Suprapubic skin (tissue), 4 donors: Measurements from ENCODE around the gene PDE7B. TPM values are rescaled to one million over a fixed set of nuclear protein-coding genes. Genes with fewer than 3 reads are reported as not detected.

ENCODE experiments used
- DNase-seq, 2 donors: peaks; one replicate each; pipeline ENCODE4 v3.0.0-alpha.2; 2019; ENCODE audit warnings: low spot score in 2 of 2
- H3K27ac ChIP-seq: fragments of 200-600 bp; sonication (generic); one replicate; pipeline ENCODE4 v1.5.1; 2019
- H3K27me3 ChIP-seq: fragments of 200-600 bp; sonication (generic); one replicate; pipeline ENCODE4 v1.5.1; 2019
- H3K36me3 ChIP-seq: fragments of 200-600 bp; sonication (generic); one replicate; pipeline ENCODE4 v1.5.1; 2019
- H3K4me1 ChIP-seq: fragments of 200-600 bp; sonication (generic); one replicate; pipeline ENCODE4 v1.5.1; 2019
- H3K4me3 ChIP-seq: fragments of 200-600 bp; sonication (generic); one replicate; pipeline ENCODE4 v1.5.1; 2019; ENCODE audit warnings: mild to moderate bottlenecking
- H3K9me3 ChIP-seq: fragments of 200-600 bp; sonication (generic); one replicate; pipeline ENCODE4 v1.5.1; 2019
- EP300 ChIP-seq: sonication (generic); formaldehyde crosslinking; IDR thresholded peaks from one replicate; pipeline ENCODE4 v1.6.1; 2017; ENCODE audit warnings: antibody characterized with exemption
- POLR2A ChIP-seq, 2 donors: fragments of 450-650 bp; IDR thresholded peaks; one replicate each; pipeline ENCODE4 v1.6.1; 2017; ENCODE audit warnings: antibody characterized with exemption in 2 of 2, mild to moderate bottlenecking in 2 of 2, moderate library complexity in 2 of 2
- POLR2AphosphoS5 ChIP-seq, 3 donors: sonication (generic); formaldehyde crosslinking; IDR thresholded peaks; one replicate each; pipeline ENCODE4 v1.6.1; 2017; ENCODE audit warnings: antibody characterized with exemption in 3 of 3
- WGBS: methylation state at CpG from one replicate; pipeline ENCODE4 v1.1.5; 2018; 5-methylcytosine and 5-hydroxymethylcytosine counted together
- total RNA-seq, 4 donors: library from RNA; depleted of rRNA; stranded (reverse); fragments of >200 nt; gene quantifications; one replicate each; pipeline ENCODE4 v1.1.0, GENCODE V29; 2016
- TF ChIP-seq, protein P1 (sequence below), 2 donors: fragments of 200-600 bp in 1 of 2; fragments of 450-650 bp in 1 of 2; sonication (generic) in 1 of 2; IDR thresholded peaks; one replicate each; pipeline ENCODE4 v1.5.1; 2016 to 2019; ENCODE audit warnings: antibody characterized with exemption in 2 of 2, mild to moderate bottlenecking in 1 of 2, moderate library complexity in 1 of 2

Gene PDE7B
- total RNA-seq, 4 donors from 2014 or later, result 0.26 to 1.2 (median 0.62) TPM

DNA sequence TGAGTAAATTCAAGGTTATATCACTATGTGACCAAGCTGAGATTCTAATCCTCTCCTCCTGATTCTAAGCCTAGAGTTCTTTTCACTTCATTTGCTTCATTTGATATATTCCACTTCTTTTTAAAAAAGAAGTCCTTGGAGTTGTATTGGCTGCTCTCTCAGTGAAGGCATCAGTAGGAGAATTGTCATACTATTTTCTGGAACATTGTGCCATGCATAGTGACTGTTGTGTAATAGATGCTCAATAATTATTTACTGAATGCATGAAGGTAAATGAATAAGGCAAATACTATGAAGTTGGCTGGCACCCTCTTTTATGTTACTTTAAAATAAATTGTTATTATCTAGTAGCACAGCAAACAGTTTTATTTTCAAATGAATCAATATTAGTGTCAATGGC lies 209.3 kb downstream of the PDE7B start:
- no peak overlapping the region for H3K4me3 ChIP-seq
- no peak for DNase-seq
- TF ChIP-seq POLR2A (IDR thresholded peaks at IDR 0.05), result no peak
- no peak for TF ChIP-seq POLR2AphosphoS5 (IDR thresholded peaks at IDR 0.05)
- TF ChIP-seq EP300, result no peak
- TF ChIP-seq, protein P1, sequence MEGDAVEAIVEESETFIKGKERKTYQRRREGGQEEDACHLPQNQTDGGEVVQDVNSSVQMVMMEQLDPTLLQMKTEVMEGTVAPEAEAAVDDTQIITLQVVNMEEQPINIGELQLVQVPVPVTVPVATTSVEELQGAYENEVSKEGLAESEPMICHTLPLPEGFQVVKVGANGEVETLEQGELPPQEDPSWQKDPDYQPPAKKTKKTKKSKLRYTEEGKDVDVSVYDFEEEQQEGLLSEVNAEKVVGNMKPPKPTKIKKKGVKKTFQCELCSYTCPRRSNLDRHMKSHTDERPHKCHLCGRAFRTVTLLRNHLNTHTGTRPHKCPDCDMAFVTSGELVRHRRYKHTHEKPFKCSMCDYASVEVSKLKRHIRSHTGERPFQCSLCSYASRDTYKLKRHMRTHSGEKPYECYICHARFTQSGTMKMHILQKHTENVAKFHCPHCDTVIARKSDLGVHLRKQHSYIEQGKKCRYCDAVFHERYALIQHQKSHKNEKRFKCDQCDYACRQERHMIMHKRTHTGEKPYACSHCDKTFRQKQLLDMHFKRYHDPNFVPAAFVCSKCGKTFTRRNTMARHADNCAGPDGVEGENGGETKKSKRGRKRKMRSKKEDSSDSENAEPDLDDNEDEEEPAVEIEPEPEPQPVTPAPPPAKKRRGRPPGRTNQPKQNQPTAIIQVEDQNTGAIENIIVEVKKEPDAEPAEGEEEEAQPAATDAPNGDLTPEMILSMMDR (IDR thresholded peaks at IDR 0.05), result no peak

DNA sequence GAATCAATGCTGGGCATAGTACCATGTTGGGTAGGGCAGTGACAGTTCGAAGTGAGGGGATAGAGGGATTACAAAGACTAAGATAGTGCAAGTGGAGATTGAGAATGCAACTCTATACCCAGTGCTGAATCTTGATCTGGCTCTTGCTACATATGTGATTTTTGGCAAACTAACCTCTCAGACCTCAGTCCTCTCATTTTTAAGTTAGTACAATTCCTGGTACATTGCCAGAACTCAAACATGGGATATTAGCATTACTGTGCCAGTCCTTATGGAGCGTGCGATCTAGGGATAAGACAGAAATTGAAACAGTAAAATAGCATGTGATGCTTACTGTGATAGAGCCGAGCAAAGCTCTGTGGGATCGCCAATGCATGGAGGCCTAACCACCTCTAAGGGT lies 210.2 kb downstream of the PDE7B start:
- no peak overlapping the region for H3K27ac ChIP-seq
- H3K9me3 ChIP-seq, result no peaks in the 10 kb centered on the region
- no peak overlapping the region for H3K4me3 ChIP-seq
- H3K4me1 ChIP-seq, result peaks cover 8% of the 10 kb centered on the region
- WGBS, result 95% methylated on average over 5 of the region's 5 CpGs
- TF ChIP-seq EP300 (no peak), POLR2AphosphoS5 (IDR thresholded peaks at IDR 0.05) (no peak), POLR2A (IDR thresholded peaks at IDR 0.05) (no peak)
- TF ChIP-seq, protein P1 (IDR thresholded peaks at IDR 0.05), result no peak
- no peak for DNase-seq
- no peaks in the 10 kb centered on the region for H3K27me3 ChIP-seq
- no peaks in the 10 kb centered on the region for H3K36me3 ChIP-seq

More for the DNA sequence above, 209.3 kb downstream of the PDE7B start:
- Histone ChIP-seq H3K4me1 (peaks cover 8% of the 10 kb centered on the region), H3K27me3 (no peaks in the 10 kb centered on the region), H3K27ac (no peak overlapping the region), H3K9me3 (no peaks in the 10 kb centered on the region), H3K36me3 (no peaks in the 10 kb centered on the region)

DNA sequence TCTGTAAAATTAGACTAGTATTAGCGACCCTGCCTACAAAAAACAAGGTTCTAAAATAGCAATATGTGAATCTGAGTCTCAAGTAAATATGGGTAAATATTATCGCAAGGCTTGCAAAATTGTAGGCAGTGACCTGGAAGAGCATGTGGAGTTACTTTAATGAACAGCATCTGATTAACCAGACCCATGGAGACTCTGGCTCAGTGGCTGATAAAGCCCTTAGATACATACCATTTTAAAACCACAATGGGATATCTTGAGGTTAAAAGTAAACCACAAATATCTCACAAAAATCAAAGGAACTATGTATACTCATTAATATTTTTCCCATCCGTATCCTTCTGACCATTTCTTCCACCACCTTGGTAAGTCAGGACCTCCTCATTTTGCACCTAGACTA lies 211.6 kb downstream of the PDE7B start:
- Histone ChIP-seq H3K27ac (no peak overlapping the region), H3K4me1 (peaks cover 8% of the 10 kb centered on the region), H3K4me3 (no peak overlapping the region), H3K9me3 (no peaks in the 10 kb centered on the region), H3K36me3 (no peaks in the 10 kb centered on the region), H3K27me3 (no peaks in the 10 kb centered on the region)
- 87% methylated on average over 3 of the region's 3 CpGs for WGBS
- no peak for DNase-seq
- TF ChIP-seq EP300 (no peak), POLR2A (IDR thresholded peaks at IDR 0.05) (no peak), POLR2AphosphoS5 (IDR thresholded peaks at IDR 0.05) (no peak)

DNA sequence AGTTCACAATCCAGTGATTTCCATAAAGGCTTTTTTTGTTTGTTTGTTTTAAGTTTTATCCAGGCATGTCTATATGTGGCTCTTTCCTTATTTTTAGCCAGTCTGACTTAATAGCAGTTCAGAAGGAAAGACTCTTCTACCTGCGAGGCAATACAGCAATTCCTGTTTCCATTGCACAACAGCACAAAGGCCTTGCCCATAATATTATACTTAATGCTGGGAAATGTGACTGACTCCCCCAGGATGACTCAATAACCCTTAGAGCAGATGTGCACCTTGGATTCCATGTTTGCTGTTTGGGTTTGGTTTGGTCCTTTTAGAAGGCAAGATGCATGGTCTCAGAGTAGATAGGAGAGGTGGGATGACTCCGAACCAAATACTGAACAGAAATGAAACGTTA lies 214.5 kb downstream of the PDE7B start:
- no peaks in the 10 kb centered on the region for H3K36me3 ChIP-seq
- no peak for DNase-seq
- no peaks in the 10 kb centered on the region for H3K9me3 ChIP-seq
- no peak overlapping the region for H3K4me3 ChIP-seq
- peaks cover 4% of the 10 kb centered on the region for H3K4me1 ChIP-seq
- no peak overlapping the region for H3K27ac ChIP-seq
- H3K27me3 ChIP-seq, result no peaks in the 10 kb centered on the region
- TF ChIP-seq POLR2A (IDR thresholded peaks at IDR 0.05) (no peak), POLR2AphosphoS5 (IDR thresholded peaks at IDR 0.05) (no peak), EP300 (no peak)
- TF ChIP-seq, protein P1 (IDR thresholded peaks at IDR 0.05), result no peak
- 72% methylated on average over 3 of the region's 3 CpGs for WGBS

DNA sequence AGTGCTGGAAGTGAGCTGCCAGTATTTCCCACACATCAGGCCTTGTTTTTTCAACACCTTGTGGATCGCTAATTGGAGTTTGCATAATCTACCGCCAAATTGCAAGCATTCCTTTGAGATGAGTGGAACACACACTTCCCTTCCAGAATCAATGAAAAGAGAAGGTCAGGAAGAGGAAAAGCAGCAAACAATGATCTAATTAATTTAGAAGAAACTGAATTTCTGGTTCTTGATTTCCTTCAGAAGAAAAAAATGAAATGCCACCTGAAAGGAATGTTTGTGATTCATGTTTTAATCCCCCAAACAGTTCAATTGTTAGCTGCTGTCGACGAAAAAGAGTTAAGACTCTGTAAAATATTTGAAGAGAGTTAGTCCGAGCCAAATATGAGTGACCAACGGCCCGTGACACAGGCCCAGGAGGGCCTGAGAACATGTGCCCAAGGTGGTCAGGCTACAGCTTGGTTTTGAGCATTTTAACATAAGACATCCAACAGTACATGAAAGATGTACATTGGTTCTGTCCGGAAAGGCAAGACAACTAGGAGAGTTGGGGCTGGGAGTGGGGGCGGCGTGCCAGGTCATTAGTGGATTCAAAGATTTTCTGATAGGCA lies 216.3 kb downstream of the PDE7B start:
- Histone ChIP-seq H3K27ac (no peak overlapping the region), H3K27me3 (no peaks in the 10 kb centered on the region), H3K4me3 (no peak overlapping the region), H3K4me1 (peaks cover 4% of the 10 kb centered on the region), H3K9me3 (no peaks in the 10 kb centered on the region), H3K36me3 (no peaks in the 10 kb centered on the region)
- WGBS, result 74% methylated on average over 10 of the region's 10 CpGs
- DNase-seq, result no peak
- TF ChIP-seq, protein P1 (IDR thresholded peaks at IDR 0.05), result no peak
- TF ChIP-seq EP300, result no peak
- TF ChIP-seq POLR2AphosphoS5 (IDR thresholded peaks at IDR 0.05), result no peak
- no peak for TF ChIP-seq POLR2A (IDR thresholded peaks at IDR 0.05)

DNA sequence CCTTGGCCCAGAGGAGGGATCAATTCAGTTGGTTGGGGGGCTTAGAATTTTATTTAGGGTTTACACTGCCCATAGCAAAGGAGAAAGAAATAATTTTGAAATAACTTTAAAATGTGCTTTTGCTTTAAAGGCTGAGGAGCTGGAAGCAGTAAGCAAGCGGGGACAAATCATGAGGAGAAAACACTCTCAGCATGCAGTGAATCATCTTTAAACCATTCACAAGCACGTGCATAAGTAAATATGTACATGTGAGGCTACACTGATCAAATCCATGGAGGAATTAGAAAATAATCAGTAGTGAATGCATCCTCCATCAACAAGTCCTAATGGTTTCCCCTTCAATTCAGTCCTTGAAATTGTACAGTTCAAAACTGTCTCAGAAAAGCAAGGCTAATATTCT lies 217.6 kb downstream of the PDE7B start:
- no peak overlapping the region for H3K4me3 ChIP-seq
- H3K27ac ChIP-seq, result no peak overlapping the region
- no peaks in the 10 kb centered on the region for H3K9me3 ChIP-seq
- TF ChIP-seq, protein P1 (IDR thresholded peaks at IDR 0.05), result no peak
- TF ChIP-seq POLR2A (IDR thresholded peaks at IDR 0.05), result no peak
- TF ChIP-seq EP300, result no peak
- no peak for TF ChIP-seq POLR2AphosphoS5 (IDR thresholded peaks at IDR 0.05)
- no peak for DNase-seq
- H3K4me1 ChIP-seq, result peaks cover 4% of the 10 kb centered on the region
- 42% methylated on average over 2 of the region's 2 CpGs for WGBS
- no peaks in the 10 kb centered on the region for H3K36me3 ChIP-seq
- no peaks in the 10 kb centered on the region for H3K27me3 ChIP-seq
